K562 (cell line): ENCODE data around the gene SRPK2. TPM values are rescaled to one million over a fixed set of nuclear protein-coding genes. Genes with fewer than 3 reads are reported as not detected.

Experiments
- ARID1B ChIP-seq: fragments of 450-650 bp; IDR thresholded peaks from 2 replicates; pipeline ENCODE4 v1.6.1; 2016; ENCODE audit warnings: antibody characterized with exemption, mild to moderate bottlenecking, inconsistent platforms
- MAFF ChIP-seq: IDR thresholded peaks from 2 replicates; pipeline ENCODE4 v1.6.1; 2012; ENCODE audit warnings: low read length, improper control_type of control experiment
- MXD1 ChIP-seq: fragments of 250-450 bp; sonication (Bioruptor Pico); IDR thresholded peaks from 2 replicates; pipeline ENCODE4 v1.8.0; 2021; ENCODE audit warnings: borderline replicate concordance, mild to moderate bottlenecking, moderate library complexity; ENCODE audit not compliant: poor library complexity, severe bottlenecking
- NCOA4 ChIP-seq: fragments of 450-650 bp; IDR thresholded peaks from 2 replicates; pipeline ENCODE4 v1.6.1; 2018; ENCODE audit warnings: mild to moderate bottlenecking; ENCODE audit not compliant: partially characterized antibody
- SMC3 ChIP-seq: conservative IDR thresholded peaks from 2 replicates; pipeline ENCODE4 v1.6.1; 2011; ENCODE audit warnings: low read depth, low read length, improper control_type of control experiment; ENCODE audit not compliant: insufficient read depth
- SPI1 ChIP-seq: IDR thresholded peaks from 2 replicates; pipeline ENCODE4 v1.6.1; 2011; ENCODE audit warnings: low read depth, low read length, control low read depth, borderline replicate concordance
- ZNF232 ChIP-seq: sonication (generic); formaldehyde crosslinking; IDR thresholded peaks from 2 replicates; pipeline ENCODE4 v1.8.0; 2022; ENCODE audit warnings: mild to moderate bottlenecking, missing genetic modification reagents
- ZNF766 ChIP-seq: fragments of 200-800 bp; sonication (Bioruptor generic); conservative IDR thresholded peaks from 2 replicates; pipeline ENCODE4 v1.6.1; 2016; ENCODE audit warnings: missing genetic modification characterization, missing compliant biosample characterization
- polyA plus RNA-seq, 8 experiments: library from polyadenylated mRNA; depleted of rRNA in 4 of 8; stranded (reverse) in 5 of 8; unstranded in 3 of 8; fragments of >200 nt; fragmentation: Nextera tagmentation in 2 of 8; fragmentation: Illumina TruSeq in 1 of 8; extraction: Ambion mirVana in 2 of 8; extraction: Trizol in 1 of 8; gene quantifications; 2 replicates each; pipeline versions ENCODE4 v1.2.1 to v1.2.3, GENCODE V29; 2011 to 2014; ENCODE audit warnings: inconsistent platforms in 1 of 8, missing spikeins in 1 of 8
- total RNA-seq, 7 experiments: library from RNA; depleted of rRNA in 6 of 7; stranded (reverse); fragments of >200 nt in 6 of 7; fragmentation: Illumina TruSeq in 2 of 7; extraction: Trizol in 2 of 7; gene quantifications; 2 replicates each; pipeline versions ENCODE4 v1.2.1 to v1.2.3, GENCODE V29; 2011 to 2021; ENCODE audit warnings: low replicate concordance in 1 of 7
- TF ChIP-seq, protein P1 (sequence below), 2 experiments: fragments of 450-650 bp; IDR thresholded peaks; 2 replicates each; pipeline ENCODE4 v1.6.1; 2018; ENCODE audit warnings: mild to moderate bottlenecking in 2 of 2, low read depth in 1 of 2; ENCODE audit not compliant: partially characterized antibody in 2 of 2
- TF ChIP-seq, protein P2 (sequence below), 2 experiments: IDR thresholded peaks; 2 replicates each; pipeline ENCODE4 v1.6.1; 2011; ENCODE audit warnings: borderline replicate concordance in 1 of 2, control low read depth in 1 of 2, low read depth in 1 of 2, low read length in 1 of 2, mild to moderate bottlenecking in 1 of 2, mixed read lengths in 1 of 2, moderate library complexity in 1 of 2; ENCODE audit not compliant: insufficient read depth in 1 of 2, insufficient read length in 1 of 2, poor library complexity in 1 of 2, severe bottlenecking in 1 of 2; ENCODE audit errors: extremely low read depth in 1 of 2

SRPK2 gene
- total and polyA plus RNA-seq, 9 of the 15 experiments (the other 6 are each of a cell fraction or from before 2014, with no cell fraction given): 21.5 to 44.7 (median 33.3) TPM

DNA sequence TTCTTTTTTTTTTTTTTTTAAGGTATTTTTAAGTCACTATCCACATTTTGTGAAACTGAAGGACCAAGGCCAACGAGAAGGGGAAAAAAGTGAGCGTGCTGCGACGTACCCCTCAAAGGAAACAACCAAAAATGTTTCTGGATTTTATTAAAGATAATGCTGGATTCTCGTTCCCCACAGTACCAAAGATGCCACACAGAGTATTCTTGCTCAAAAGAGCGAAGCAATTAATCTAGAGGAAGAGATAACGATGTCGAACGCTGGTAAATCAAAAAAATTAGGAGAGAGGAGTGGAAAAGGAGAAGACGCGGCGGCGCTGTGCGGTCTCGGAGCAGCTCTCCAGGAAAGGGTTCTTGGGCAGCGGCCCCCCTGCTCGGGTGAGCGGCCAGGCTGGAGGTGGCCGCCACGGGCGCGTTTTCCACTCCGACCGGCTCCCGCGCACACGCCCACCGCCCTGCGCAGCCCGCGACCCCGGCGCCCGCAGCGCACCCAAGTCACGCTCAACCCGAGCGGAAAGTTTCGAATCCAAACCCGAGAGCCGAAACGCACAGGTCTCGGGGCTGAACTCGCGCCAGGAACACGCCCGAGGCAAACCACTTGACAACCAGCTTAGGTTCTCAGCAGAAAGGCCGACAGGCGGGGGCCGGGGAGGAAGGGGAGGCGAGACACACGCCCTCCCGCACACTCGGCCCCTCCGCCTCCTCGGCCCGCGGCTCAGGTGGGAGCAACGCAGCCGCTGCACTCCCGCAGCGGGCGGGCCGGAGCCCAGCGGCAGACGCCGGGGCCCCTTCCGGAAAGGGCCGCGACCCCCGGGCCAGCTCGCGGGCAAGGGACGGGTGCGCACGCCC is 989 bp downstream of the SRPK2 start (continued):
- TF ChIP-seq MXD1 (CRISPR knock-in tag): no peak
- no peak for TF ChIP-seq ARID1B
- TF ChIP-seq SMC3: no peak
- TF ChIP-seq ZNF766 (CRISPR knock-in tag): 0 out of 2 replicates have a peak, but pooled peaks have one; percentile 25
- TF ChIP-seq ZNF232 (CRISPR knock-in tag): 0 out of 2 replicates have a peak, but pooled peaks have one; percentile 45
- no peak for TF ChIP-seq SPI1
- TF ChIP-seq, protein P1, sequence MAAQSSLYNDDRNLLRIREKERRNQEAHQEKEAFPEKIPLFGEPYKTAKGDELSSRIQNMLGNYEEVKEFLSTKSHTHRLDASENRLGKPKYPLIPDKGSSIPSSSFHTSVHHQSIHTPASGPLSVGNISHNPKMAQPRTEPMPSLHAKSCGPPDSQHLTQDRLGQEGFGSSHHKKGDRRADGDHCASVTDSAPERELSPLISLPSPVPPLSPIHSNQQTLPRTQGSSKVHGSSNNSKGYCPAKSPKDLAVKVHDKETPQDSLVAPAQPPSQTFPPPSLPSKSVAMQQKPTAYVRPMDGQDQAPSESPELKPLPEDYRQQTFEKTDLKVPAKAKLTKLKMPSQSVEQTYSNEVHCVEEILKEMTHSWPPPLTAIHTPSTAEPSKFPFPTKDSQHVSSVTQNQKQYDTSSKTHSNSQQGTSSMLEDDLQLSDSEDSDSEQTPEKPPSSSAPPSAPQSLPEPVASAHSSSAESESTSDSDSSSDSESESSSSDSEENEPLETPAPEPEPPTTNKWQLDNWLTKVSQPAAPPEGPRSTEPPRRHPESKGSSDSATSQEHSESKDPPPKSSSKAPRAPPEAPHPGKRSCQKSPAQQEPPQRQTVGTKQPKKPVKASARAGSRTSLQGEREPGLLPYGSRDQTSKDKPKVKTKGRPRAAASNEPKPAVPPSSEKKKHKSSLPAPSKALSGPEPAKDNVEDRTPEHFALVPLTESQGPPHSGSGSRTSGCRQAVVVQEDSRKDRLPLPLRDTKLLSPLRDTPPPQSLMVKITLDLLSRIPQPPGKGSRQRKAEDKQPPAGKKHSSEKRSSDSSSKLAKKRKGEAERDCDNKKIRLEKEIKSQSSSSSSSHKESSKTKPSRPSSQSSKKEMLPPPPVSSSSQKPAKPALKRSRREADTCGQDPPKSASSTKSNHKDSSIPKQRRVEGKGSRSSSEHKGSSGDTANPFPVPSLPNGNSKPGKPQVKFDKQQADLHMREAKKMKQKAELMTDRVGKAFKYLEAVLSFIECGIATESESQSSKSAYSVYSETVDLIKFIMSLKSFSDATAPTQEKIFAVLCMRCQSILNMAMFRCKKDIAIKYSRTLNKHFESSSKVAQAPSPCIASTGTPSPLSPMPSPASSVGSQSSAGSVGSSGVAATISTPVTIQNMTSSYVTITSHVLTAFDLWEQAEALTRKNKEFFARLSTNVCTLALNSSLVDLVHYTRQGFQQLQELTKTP (IDR thresholded peaks at IDR 0.05; ENCODE audit: low read depth in 1 of 2, partially characterized antibody in 2 of 2): peak in 1 of 2 experiments; percentile 34
- TF ChIP-seq, protein P2, sequence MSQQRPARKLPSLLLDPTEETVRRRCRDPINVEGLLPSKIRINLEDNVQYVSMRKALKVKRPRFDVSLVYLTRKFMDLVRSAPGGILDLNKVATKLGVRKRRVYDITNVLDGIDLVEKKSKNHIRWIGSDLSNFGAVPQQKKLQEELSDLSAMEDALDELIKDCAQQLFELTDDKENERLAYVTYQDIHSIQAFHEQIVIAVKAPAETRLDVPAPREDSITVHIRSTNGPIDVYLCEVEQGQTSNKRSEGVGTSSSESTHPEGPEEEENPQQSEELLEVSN (IDR thresholded peaks at IDR 0.05; ENCODE audit: borderline replicate concordance in 1 of 2, extremely low read depth in 1 of 2, insufficient read depth in 1 of 2, insufficient read length in 1 of 2, low read depth in 1 of 2, low read length in 1 of 2, poor library complexity in 1 of 2, severe bottlenecking in 1 of 2): peak in 1 of 2 experiments; percentile 44
- no peak for TF ChIP-seq NCOA4
- TF ChIP-seq MAFF: no peak
